ENCODE measurements around the gene ACAP1. TPM values are rescaled to one million over a fixed set of nuclear protein-coding genes. Genes with fewer than 3 reads are reported as not detected.
"Not testable (repeated sequence)": the region's sequence is repeated elsewhere in the genome, so short reads cannot be mapped to it uniquely, and the experiment has no call there.

Gene ACAP1
- polyA plus RNA-seq, 1 donor (not counting 4 experiments of a cell fraction or from before 2014, with no cell fraction given), result 1.7 TPM

- H3K27me3 ChIP-seq (ENCODE audit: control insufficient read depth, extremely low read depth, insufficient read depth, low read length), result no peaks in the 10 kb centered on the region
- peaks cover 3% of the 10 kb centered on the region for H3K4me1 ChIP-seq (ENCODE audit: control insufficient read depth, extremely low read depth, insufficient read depth, low read length)
- no peaks in the 10 kb centered on the region for H3K9me1 ChIP-seq (ENCODE audit: control insufficient read depth, extremely low read depth, insufficient read depth, low read length)
- H3K9ac ChIP-seq (ENCODE audit: control insufficient read depth, extremely low read depth, insufficient read depth, low read length), result no peak overlapping the region
- dilution Hi-C loops (cut with MboI; ENCODE audit: extremely low pct_ligation_motif_present, low sequenced_read_pairs), result no loop called here
- no peak overlapping the region for H2AFZ ChIP-seq (ENCODE audit: control insufficient read depth, low read length)
- H3K79me2 ChIP-seq (ENCODE audit: control insufficient read depth, insufficient read depth, low read length), result no peaks in the 10 kb centered on the region
- no peak for TF ChIP-seq EZH2 (IDR thresholded peaks at IDR 0.05; ENCODE audit: low read length)
- no peak overlapping the region for H3K4me2 ChIP-seq (ENCODE audit: control insufficient read depth, extremely low read depth, insufficient read depth, low read depth, low read length)
- no peaks in the 10 kb centered on the region for H3K36me3 ChIP-seq (ENCODE audit: control insufficient read depth in 2 of 2, extremely low read depth in 1 of 2, insufficient read depth in 2 of 2, low read length in 2 of 2)
- FAIRE-seq, result no peak
- DNase-seq (ENCODE audit: low read depth, low spot score), result no peak
- no peaks in the 10 kb centered on the region for H3K9me3 ChIP-seq (ENCODE audit: control insufficient read depth, low read depth, low read length)
- no peak overlapping the region for H3K27ac ChIP-seq (ENCODE audit: control insufficient read depth, insufficient read depth, low read length)
- H3K4me3 ChIP-seq (ENCODE audit: control insufficient read depth in 2 of 3, extremely low read depth in 1 of 3, insufficient read depth in 2 of 3, low read depth in 1 of 3, low read length in 3 of 3), result no peak overlapping the region
- no peaks in the 10 kb centered on the region for H4K20me1 ChIP-seq (ENCODE audit: control insufficient read depth, extremely low read depth, insufficient read depth, low read length)
Observed at GRCh38 chr17:7334938-7335538, 1.3 kb upstream of the ACAP1 start.

GRCh38 chr17:7335765-7336164 lies 564 bp upstream of the ACAP1 start:
- H3K36me3 ChIP-seq (ENCODE audit: control insufficient read depth in 2 of 2, extremely low read depth in 1 of 2, insufficient read depth in 2 of 2, low read length in 2 of 2); H3K79me2 ChIP-seq (ENCODE audit: control insufficient read depth, insufficient read depth, low read length); H3K27me3 ChIP-seq (ENCODE audit: control insufficient read depth, extremely low read depth, insufficient read depth, low read length); DNase-seq (ENCODE audit: low read depth, low spot score); H3K27ac ChIP-seq (ENCODE audit: control insufficient read depth, insufficient read depth, low read length); H3K4me3 ChIP-seq (ENCODE audit: control insufficient read depth in 2 of 3, extremely low read depth in 1 of 3, insufficient read depth in 2 of 3, low read depth in 1 of 3, low read length in 3 of 3); H3K9ac ChIP-seq (ENCODE audit: control insufficient read depth, extremely low read depth, insufficient read depth, low read length); dilution Hi-C loops (cut with MboI; ENCODE audit: extremely low pct_ligation_motif_present, low sequenced_read_pairs); H3K9me1 ChIP-seq (ENCODE audit: control insufficient read depth, extremely low read depth, insufficient read depth, low read length); H3K4me2 ChIP-seq (ENCODE audit: control insufficient read depth, extremely low read depth, insufficient read depth, low read depth, low read length); FAIRE-seq; H3K4me1 ChIP-seq (ENCODE audit: control insufficient read depth, extremely low read depth, insufficient read depth, low read length); H4K20me1 ChIP-seq (ENCODE audit: control insufficient read depth, extremely low read depth, insufficient read depth, low read length); H3K9me3 ChIP-seq (ENCODE audit: control insufficient read depth, low read depth, low read length); H2AFZ ChIP-seq (ENCODE audit: control insufficient read depth, low read length): not testable (repeated sequence)

- H3K4me3 ChIP-seq (ENCODE audit: control insufficient read depth in 2 of 3, extremely low read depth in 1 of 3, insufficient read depth in 2 of 3, low read depth in 1 of 3, low read length in 3 of 3), result not testable (repeated sequence)
Observed at GRCh38 chr17:7337600-7337999, 1.3 kb downstream of the ACAP1 start.

More at GRCh38 chr17:7337600-7337999, 1.3 kb downstream of the ACAP1 start:
- H3K4me1 ChIP-seq (ENCODE audit: control insufficient read depth, extremely low read depth, insufficient read depth, low read length); H3K9me1 ChIP-seq (ENCODE audit: control insufficient read depth, extremely low read depth, insufficient read depth, low read length); DNase-seq (ENCODE audit: low read depth, low spot score); H3K36me3 ChIP-seq (ENCODE audit: control insufficient read depth in 2 of 2, extremely low read depth in 1 of 2, insufficient read depth in 2 of 2, low read length in 2 of 2); H3K27me3 ChIP-seq (ENCODE audit: control insufficient read depth, extremely low read depth, insufficient read depth, low read length); H2AFZ ChIP-seq (ENCODE audit: control insufficient read depth, low read length); H3K27ac ChIP-seq (ENCODE audit: control insufficient read depth, insufficient read depth, low read length); H3K9ac ChIP-seq (ENCODE audit: control insufficient read depth, extremely low read depth, insufficient read depth, low read length); FAIRE-seq; dilution Hi-C loops (cut with MboI; ENCODE audit: extremely low pct_ligation_motif_present, low sequenced_read_pairs); H3K4me2 ChIP-seq (ENCODE audit: control insufficient read depth, extremely low read depth, insufficient read depth, low read depth, low read length); H4K20me1 ChIP-seq (ENCODE audit: control insufficient read depth, extremely low read depth, insufficient read depth, low read length); H3K79me2 ChIP-seq (ENCODE audit: control insufficient read depth, insufficient read depth, low read length); H3K9me3 ChIP-seq (ENCODE audit: control insufficient read depth, low read depth, low read length): not testable (repeated sequence)
